SK-N-SH treated with all-trans-retinoic acid at 6 μM for 48 hours (cell line): ENCODE results near the gene TMEM167A.
A peak's percentile ranks its signal among the peaks of the same experiment; 100 is the strongest.

Source experiments
- GLIS3 ChIP-seq: fragments of 250-450 bp; sonication (Bioruptor Pico); IDR thresholded peaks from 2 replicates; pipeline ENCODE4 v1.5.0; 2020; ENCODE audit warnings: mild to moderate bottlenecking, moderate library complexity
- PATZ1 ChIP-seq: fragments of 250-450 bp; sonication (Bioruptor Pico); IDR thresholded peaks from 2 replicates; pipeline ENCODE4 v1.8.0; 2020; ENCODE audit warnings: mild to moderate bottlenecking, moderate library complexity, borderline replicate concordance
- TF ChIP-seq, protein P1 (sequence below): fragments of 250-450 bp; sonication (Bioruptor Pico); IDR thresholded peaks from 2 replicates; pipeline ENCODE4 v1.5.0; 2020; ENCODE audit warnings: mild to moderate bottlenecking, moderate library complexity

GRCh38 chr5:83097689-83098231 is 20.6 kb upstream of the TMEM167A start:
- TF ChIP-seq, protein P1, sequence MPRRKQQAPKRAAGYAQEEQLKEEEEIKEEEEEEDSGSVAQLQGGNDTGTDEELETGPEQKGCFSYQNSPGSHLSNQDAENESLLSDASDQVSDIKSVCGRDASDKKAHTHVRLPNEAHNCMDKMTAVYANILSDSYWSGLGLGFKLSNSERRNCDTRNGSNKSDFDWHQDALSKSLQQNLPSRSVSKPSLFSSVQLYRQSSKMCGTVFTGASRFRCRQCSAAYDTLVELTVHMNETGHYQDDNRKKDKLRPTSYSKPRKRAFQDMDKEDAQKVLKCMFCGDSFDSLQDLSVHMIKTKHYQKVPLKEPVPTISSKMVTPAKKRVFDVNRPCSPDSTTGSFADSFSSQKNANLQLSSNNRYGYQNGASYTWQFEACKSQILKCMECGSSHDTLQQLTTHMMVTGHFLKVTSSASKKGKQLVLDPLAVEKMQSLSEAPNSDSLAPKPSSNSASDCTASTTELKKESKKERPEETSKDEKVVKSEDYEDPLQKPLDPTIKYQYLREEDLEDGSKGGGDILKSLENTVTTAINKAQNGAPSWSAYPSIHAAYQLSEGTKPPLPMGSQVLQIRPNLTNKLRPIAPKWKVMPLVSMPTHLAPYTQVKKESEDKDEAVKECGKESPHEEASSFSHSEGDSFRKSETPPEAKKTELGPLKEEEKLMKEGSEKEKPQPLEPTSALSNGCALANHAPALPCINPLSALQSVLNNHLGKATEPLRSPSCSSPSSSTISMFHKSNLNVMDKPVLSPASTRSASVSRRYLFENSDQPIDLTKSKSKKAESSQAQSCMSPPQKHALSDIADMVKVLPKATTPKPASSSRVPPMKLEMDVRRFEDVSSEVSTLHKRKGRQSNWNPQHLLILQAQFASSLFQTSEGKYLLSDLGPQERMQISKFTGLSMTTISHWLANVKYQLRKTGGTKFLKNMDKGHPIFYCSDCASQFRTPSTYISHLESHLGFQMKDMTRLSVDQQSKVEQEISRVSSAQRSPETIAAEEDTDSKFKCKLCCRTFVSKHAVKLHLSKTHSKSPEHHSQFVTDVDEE (CRISPR knock-in tag) = no peak
- no peak for TF ChIP-seq GLIS3 (CRISPR knock-in tag)
- peak; percentile 86 for TF ChIP-seq PATZ1 (CRISPR knock-in tag)
